ENCODE data around the gene FLOT1. TPM values are rescaled to one million over a fixed set of nuclear protein-coding genes. Genes with fewer than 3 reads are reported as not detected.

Gene FLOT1
- total RNA-seq, 1 experiment from 2014 or later, result 110 TPM

- ChIA-PET CTCF (interaction anchor here (0.7 to 2.8 kb wide), 8 partner anchors 8 to 194 kb away, joined by 3 to 42 read pairs (median 8); partner anchors contain the start of genes DHX16, FLOT1 and MDC1), POLR2A (interaction anchor here (0.5 to 2.6 kb wide), 7 partner anchors 15 to 193 kb away, joined by 3 to 7 read pairs (median 3); partner anchors contain the start of genes MDC1, MRPS18B and PPP1R10)
- peaks cover 3% of the 10 kb centered on the region; the same call in 1 of the 2 replicates for H3K36me3 Mint-ChIP-seq
- peaks cover 75% of the 10 kb centered on the region for H3K4me1 Mint-ChIP-seq
- no peaks in the 10 kb centered on the region for H3K27me3 Mint-ChIP-seq (ENCODE audit: low read depth)
- peak; percentile 92 for DNase-seq (ENCODE audit: low spot score)
- H3K27ac Mint-ChIP-seq, result 0 out of 2 replicates have a peak overlapping the region, but pooled peaks have one; percentile 39
- peak overlapping the region; percentile 80 for H3K4me3 Mint-ChIP-seq
- ATAC-seq, result peak; percentile 43
- H3K9me3 Mint-ChIP-seq, result no peaks in the 10 kb centered on the region
- TF ChIP-seq, protein P1, sequence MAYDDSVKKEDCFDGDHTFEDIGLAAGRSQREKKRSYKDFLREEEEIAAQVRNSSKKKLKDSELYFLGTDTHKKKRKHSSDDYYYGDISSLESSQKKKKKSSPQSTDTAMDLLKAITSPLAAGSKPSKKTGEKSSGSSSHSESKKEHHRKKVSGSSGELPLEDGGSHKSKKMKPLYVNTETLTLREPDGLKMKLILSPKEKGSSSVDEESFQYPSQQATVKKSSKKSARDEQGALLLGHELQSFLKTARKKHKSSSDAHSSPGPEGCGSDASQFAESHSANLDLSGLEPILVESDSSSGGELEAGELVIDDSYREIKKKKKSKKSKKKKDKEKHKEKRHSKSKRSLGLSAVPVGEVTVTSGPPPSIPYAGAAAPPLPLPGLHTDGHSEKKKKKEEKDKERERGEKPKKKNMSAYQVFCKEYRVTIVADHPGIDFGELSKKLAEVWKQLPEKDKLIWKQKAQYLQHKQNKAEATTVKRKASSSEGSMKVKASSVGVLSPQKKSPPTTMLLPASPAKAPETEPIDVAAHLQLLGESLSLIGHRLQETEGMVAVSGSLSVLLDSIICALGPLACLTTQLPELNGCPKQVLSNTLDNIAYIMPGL (CRISPR knock-in tag; IDR thresholded peaks at IDR 0.05), result peak; percentile 53; the same call in 1 of the 2 replicates
- TF ChIP-seq CBFB (CRISPR knock-in tag; IDR thresholded peaks at IDR 0.05; ENCODE audit: low read depth), result no peak
- TF ChIP-seq, protein P2, sequence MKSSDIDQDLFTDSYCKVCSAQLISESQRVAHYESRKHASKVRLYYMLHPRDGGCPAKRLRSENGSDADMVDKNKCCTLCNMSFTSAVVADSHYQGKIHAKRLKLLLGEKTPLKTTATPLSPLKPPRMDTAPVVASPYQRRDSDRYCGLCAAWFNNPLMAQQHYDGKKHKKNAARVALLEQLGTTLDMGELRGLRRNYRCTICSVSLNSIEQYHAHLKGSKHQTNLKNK (CRISPR knock-in tag; IDR thresholded peaks at IDR 0.05), result no peak
- TF ChIP-seq SMAD3 (CRISPR knock-in tag; IDR thresholded peaks at IDR 0.05; ENCODE audit: borderline replicate concordance), result no peak; the same call in none of the 2 replicates
- no peak for TF ChIP-seq ZNF512 (CRISPR knock-in tag; IDR thresholded peaks at IDR 0.05; ENCODE audit: borderline replicate concordance)
- peak; percentile 100 for TF ChIP-seq ZNF263 (CRISPR knock-in tag; IDR thresholded peaks at IDR 0.05; ENCODE audit: low read depth)
- TF ChIP-seq, protein P3, sequence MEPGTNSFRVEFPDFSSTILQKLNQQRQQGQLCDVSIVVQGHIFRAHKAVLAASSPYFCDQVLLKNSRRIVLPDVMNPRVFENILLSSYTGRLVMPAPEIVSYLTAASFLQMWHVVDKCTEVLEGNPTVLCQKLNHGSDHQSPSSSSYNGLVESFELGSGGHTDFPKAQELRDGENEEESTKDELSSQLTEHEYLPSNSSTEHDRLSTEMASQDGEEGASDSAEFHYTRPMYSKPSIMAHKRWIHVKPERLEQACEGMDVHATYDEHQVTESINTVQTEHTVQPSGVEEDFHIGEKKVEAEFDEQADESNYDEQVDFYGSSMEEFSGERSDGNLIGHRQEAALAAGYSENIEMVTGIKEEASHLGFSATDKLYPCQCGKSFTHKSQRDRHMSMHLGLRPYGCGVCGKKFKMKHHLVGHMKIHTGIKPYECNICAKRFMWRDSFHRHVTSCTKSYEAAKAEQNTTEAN (CRISPR knock-in tag; IDR thresholded peaks at IDR 0.05), result no peak
- TF ChIP-seq FOXP1 (CRISPR knock-in tag; IDR thresholded peaks at IDR 0.05; ENCODE audit: borderline replicate concordance), result no peak
- TF ChIP-seq, protein P4, sequence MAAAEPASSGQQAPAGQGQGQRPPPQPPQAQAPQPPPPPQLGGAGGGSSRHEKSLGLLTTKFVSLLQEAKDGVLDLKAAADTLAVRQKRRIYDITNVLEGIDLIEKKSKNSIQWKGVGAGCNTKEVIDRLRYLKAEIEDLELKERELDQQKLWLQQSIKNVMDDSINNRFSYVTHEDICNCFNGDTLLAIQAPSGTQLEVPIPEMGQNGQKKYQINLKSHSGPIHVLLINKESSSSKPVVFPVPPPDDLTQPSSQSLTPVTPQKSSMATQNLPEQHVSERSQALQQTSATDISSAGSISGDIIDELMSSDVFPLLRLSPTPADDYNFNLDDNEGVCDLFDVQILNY (CRISPR knock-in tag; IDR thresholded peaks at IDR 0.05), result peak; percentile 54; the same call in 1 of the 2 replicates
- TF ChIP-seq ARID4B (CRISPR knock-in tag; IDR thresholded peaks at IDR 0.05; ENCODE audit: borderline replicate concordance), result no peak
- TF ChIP-seq NFYB (CRISPR knock-in tag; conservative IDR thresholded peaks at IDR 0.05; ENCODE audit: low read depth), result no peak
- TF ChIP-seq ZNF219 (CRISPR knock-in tag; IDR thresholded peaks at IDR 0.05; ENCODE audit: borderline replicate concordance), result no peak
- TF ChIP-seq HMGA2 (CRISPR knock-in tag; IDR thresholded peaks at IDR 0.05), result no peak
- TF ChIP-seq MAX (CRISPR knock-in tag; IDR thresholded peaks at IDR 0.05), result peak; percentile 24; the same call in 1 of the 2 replicates
- TF ChIP-seq, protein P5, sequence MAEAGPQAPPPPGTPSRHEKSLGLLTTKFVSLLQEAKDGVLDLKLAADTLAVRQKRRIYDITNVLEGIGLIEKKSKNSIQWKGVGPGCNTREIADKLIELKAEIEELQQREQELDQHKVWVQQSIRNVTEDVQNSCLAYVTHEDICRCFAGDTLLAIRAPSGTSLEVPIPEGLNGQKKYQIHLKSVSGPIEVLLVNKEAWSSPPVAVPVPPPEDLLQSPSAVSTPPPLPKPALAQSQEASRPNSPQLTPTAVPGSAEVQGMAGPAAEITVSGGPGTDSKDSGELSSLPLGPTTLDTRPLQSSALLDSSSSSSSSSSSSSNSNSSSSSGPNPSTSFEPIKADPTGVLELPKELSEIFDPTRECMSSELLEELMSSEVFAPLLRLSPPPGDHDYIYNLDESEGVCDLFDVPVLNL (CRISPR knock-in tag; IDR thresholded peaks at IDR 0.05; ENCODE audit: borderline replicate concordance, low read depth), result 0 out of 2 replicates have a peak, but pooled peaks have one; percentile 21
- peak; percentile 54; the same call in 1 of the 2 replicates for TF ChIP-seq FOXP4 (CRISPR knock-in tag; IDR thresholded peaks at IDR 0.05)
- TF ChIP-seq ATF1 (CRISPR knock-in tag; IDR thresholded peaks at IDR 0.05), result no peak
- TF ChIP-seq SP1 (CRISPR knock-in tag; conservative IDR thresholded peaks at IDR 0.05), result peak; percentile 71; the same call in 1 of the 2 replicates
- no peak for TF ChIP-seq MYBL2 (CRISPR knock-in tag; IDR thresholded peaks at IDR 0.05)
- TF ChIP-seq RELA (CRISPR knock-in tag; IDR thresholded peaks at IDR 0.05; ENCODE audit: borderline replicate concordance), result no peak
- TF ChIP-seq ZNF423 (CRISPR knock-in tag; IDR thresholded peaks at IDR 0.05), result no peak; the same call in 1 of the 2 replicates
These were observed 55.4 kb downstream of the FLOT1 start for GRCh38 chr6:30686908-30687658.

Data from WTC11 (cell line).